Measurements from ENCODE around the gene IQSEC3. TPM values are rescaled to one million over a fixed set of nuclear protein-coding genes. Genes with fewer than 3 reads are reported as not detected.

Gene IQSEC3
- total RNA-seq, 1 experiment from 2014 or later: not detected

GRCh38 chr12:175250-175649 lies 108.7 kb downstream of the IQSEC3 start:
- no peak overlapping the region for H3K4me3 Mint-ChIP-seq (ENCODE audit: unreplicated experiment)
- peaks cover 9% of the 10 kb centered on the region for H3K4me1 Mint-ChIP-seq (ENCODE audit: insufficient read depth, unreplicated experiment)

DNA sequence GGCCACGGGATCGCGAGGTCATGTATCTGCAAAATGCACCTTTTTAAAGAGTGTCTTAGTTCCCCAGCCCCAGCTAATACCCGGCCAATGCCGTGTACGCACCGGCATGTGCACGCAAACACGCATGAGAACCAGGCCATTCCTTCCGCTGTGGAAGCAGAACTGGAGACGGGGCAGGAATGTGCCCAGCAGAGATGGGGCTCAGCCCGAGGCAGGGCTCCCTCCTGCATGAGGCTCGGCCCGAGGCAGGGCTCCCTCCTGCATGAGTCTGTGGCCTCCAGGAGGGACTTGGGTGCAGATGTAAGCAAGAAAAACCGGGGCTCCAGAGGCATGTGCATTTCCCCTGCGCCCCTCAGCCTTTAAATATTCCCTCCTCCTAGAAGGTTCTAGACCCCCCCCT lies 109.2 kb downstream of the IQSEC3 start:
- H3K27ac Mint-ChIP-seq (ENCODE audit: low read depth, unreplicated experiment): no peak overlapping the region
- TF ChIP-seq, protein P1, sequence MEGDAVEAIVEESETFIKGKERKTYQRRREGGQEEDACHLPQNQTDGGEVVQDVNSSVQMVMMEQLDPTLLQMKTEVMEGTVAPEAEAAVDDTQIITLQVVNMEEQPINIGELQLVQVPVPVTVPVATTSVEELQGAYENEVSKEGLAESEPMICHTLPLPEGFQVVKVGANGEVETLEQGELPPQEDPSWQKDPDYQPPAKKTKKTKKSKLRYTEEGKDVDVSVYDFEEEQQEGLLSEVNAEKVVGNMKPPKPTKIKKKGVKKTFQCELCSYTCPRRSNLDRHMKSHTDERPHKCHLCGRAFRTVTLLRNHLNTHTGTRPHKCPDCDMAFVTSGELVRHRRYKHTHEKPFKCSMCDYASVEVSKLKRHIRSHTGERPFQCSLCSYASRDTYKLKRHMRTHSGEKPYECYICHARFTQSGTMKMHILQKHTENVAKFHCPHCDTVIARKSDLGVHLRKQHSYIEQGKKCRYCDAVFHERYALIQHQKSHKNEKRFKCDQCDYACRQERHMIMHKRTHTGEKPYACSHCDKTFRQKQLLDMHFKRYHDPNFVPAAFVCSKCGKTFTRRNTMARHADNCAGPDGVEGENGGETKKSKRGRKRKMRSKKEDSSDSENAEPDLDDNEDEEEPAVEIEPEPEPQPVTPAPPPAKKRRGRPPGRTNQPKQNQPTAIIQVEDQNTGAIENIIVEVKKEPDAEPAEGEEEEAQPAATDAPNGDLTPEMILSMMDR (IDR thresholded peaks at IDR 0.05; ENCODE audit: unreplicated experiment): no peak
- H3K27me3 Mint-ChIP-seq (ENCODE audit: insufficient read depth, unreplicated experiment): peaks cover 11% of the 10 kb centered on the region
- H3K4me3 Mint-ChIP-seq (ENCODE audit: unreplicated experiment): no peak overlapping the region
- H3K4me1 Mint-ChIP-seq (ENCODE audit: insufficient read depth, unreplicated experiment): peaks cover 9% of the 10 kb centered on the region
- BruUV-seq (replicated peaks): no TSS peak
- no peak for DNase-seq (ENCODE audit: unreplicated experiment)
- intact Hi-C loops (cut with micrococcal nuclease): no loop called here
- CTCF ChIA-PET: no interaction called here
- POLR2A ChIA-PET: no interaction called here
- no peaks in the 10 kb centered on the region for H3K9me3 Mint-ChIP-seq (ENCODE audit: unreplicated experiment)
- H3K36me3 Mint-ChIP-seq (ENCODE audit: insufficient read depth, unreplicated experiment): no peaks in the 10 kb centered on the region

More at GRCh38 chr12:175250-175649, 108.7 kb downstream of the IQSEC3 start:
- POLR2A ChIA-PET: no interaction called here
- intact Hi-C loops (cut with micrococcal nuclease): no loop called here
- Mint-ChIP-seq H3K9me3 (ENCODE audit: unreplicated experiment) (no peaks in the 10 kb centered on the region), H3K36me3 (ENCODE audit: insufficient read depth, unreplicated experiment) (no peaks in the 10 kb centered on the region), H3K27ac (ENCODE audit: low read depth, unreplicated experiment) (no peak overlapping the region), H3K27me3 (ENCODE audit: insufficient read depth, unreplicated experiment) (peaks cover 11% of the 10 kb centered on the region)
- CTCF ChIA-PET: no interaction called here
- BruUV-seq (replicated peaks): no TSS peak
- DNase-seq (ENCODE audit: unreplicated experiment): no peak
- TF ChIP-seq, protein P1 (IDR thresholded peaks at IDR 0.05; ENCODE audit: unreplicated experiment): no peak

DNA sequence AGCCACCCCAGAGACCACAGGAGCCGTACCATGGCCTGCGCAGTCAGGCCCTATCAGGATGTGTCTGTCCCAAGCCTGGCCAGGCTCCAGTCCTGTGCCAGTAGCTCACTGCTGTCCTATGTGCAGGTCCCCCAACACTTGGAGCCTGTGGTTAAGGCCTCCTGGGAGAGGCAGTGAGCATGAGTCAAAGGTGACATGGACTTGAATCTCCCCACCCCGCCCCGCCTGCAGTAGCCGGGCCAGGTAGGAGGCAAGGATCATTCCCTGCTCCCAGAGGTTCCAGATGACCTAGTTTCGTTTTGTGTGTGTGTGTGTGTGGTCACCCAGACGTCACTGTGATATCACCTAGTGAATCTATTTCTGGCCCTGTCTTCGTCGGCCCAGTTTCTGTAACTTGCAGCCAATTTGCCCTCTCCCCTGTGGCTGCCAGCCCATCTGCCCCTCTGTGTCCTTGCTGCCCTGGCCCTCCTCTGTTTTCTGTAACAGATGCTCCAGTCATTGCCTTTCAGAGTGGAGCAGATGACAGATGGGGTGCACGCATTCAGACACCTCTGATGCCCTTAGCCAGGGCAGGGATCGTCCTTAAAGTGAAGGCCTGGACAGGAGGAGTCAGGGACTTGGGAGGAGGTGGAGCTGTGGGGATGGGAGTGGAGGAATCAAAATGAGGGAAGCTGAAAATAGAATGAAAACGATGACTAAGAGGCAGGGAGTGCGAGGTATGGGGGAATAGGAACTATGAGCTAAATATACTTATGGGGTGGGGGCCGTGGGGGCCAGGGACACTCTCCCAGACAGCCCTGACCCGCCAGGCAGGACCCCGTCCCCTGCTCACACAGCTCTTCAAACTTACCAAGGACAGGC lies 110.0 kb downstream of the IQSEC3 start:
- CTCF ChIA-PET: interaction anchor here (0.6 kb wide), 1 partner anchor 371 kb away, joined by 3 read pairs; no protein-coding TSS in a partner anchor
- no peaks in the 10 kb centered on the region for H3K9me3 Mint-ChIP-seq (ENCODE audit: unreplicated experiment)
- peaks cover 11% of the 10 kb centered on the region for H3K27me3 Mint-ChIP-seq (ENCODE audit: insufficient read depth, unreplicated experiment)
- intact Hi-C loops (cut with micrococcal nuclease): no loop called here
- DNase-seq (ENCODE audit: unreplicated experiment): peak; percentile 59
- H3K4me1 Mint-ChIP-seq (ENCODE audit: insufficient read depth, unreplicated experiment): peaks cover 9% of the 10 kb centered on the region
- peak overlapping the region; percentile 4 for H3K4me3 Mint-ChIP-seq (ENCODE audit: unreplicated experiment)
- POLR2A ChIA-PET: interaction anchor here (0.8 kb wide), 1 partner anchor 27 kb away, joined by 3 read pairs; no protein-coding TSS in a partner anchor
- TF ChIP-seq, protein P1 (IDR thresholded peaks at IDR 0.05; ENCODE audit: unreplicated experiment): no peak
- no peaks in the 10 kb centered on the region for H3K36me3 Mint-ChIP-seq (ENCODE audit: insufficient read depth, unreplicated experiment)
- BruUV-seq (replicated peaks): no TSS peak
- H3K27ac Mint-ChIP-seq (ENCODE audit: low read depth, unreplicated experiment): peak overlapping the region; percentile 16

GRCh38 chr12:177336-177979 lies 110.9 kb downstream of the IQSEC3 start:
- no peak overlapping the region for H3K4me3 Mint-ChIP-seq (ENCODE audit: unreplicated experiment)
- no peaks in the 10 kb centered on the region for H3K36me3 Mint-ChIP-seq (ENCODE audit: insufficient read depth, unreplicated experiment)
- ChIA-PET POLR2A (interaction anchor here (0.8 kb wide), 2 partner anchors 13 to 28 kb away, joined by 3 read pairs; no protein-coding TSS in a partner anchor), CTCF (interaction anchor here (0.6 kb wide), 1 partner anchor 370 kb away, joined by 3 read pairs; no protein-coding TSS in a partner anchor)
- no peak overlapping the region for H3K27ac Mint-ChIP-seq (ENCODE audit: low read depth, unreplicated experiment)
- H3K4me1 Mint-ChIP-seq (ENCODE audit: insufficient read depth, unreplicated experiment): peaks cover 9% of the 10 kb centered on the region
- intact Hi-C loops (cut with micrococcal nuclease): no loop called here
- BruUV-seq (replicated peaks): no TSS peak
- peaks cover 7% of the 10 kb centered on the region for H3K27me3 Mint-ChIP-seq (ENCODE audit: insufficient read depth, unreplicated experiment)
- no peaks in the 10 kb centered on the region for H3K9me3 Mint-ChIP-seq (ENCODE audit: unreplicated experiment)
- TF ChIP-seq, protein P1 (IDR thresholded peaks at IDR 0.05; ENCODE audit: unreplicated experiment): no peak
- DNase-seq (ENCODE audit: unreplicated experiment): no peak
